Uterus (tissue), 2 donors: ENCODE results near the gene BNC2.
"Not testable (repeated sequence)": the region's sequence is repeated elsewhere in the genome, so short reads cannot be mapped to it uniquely, and the experiment has no call there.

Experiments
- POLR2A ChIP-seq, 2 donors: fragments of 450-650 bp; IDR thresholded peaks; one replicate each; pipeline ENCODE4 v1.6.1; 2016; ENCODE audit warnings: antibody characterized with exemption in 2 of 2, mild to moderate bottlenecking in 1 of 2, moderate library complexity in 1 of 2
- TF ChIP-seq, protein P1 (sequence below), 4 experiments: fragments of 200-600 bp in 2 of 4; fragments of 450-650 bp in 2 of 4; sonication (generic) in 2 of 4; IDR thresholded peaks; one replicate each; pipeline ENCODE4 v1.5.1; 2016 to 2019; ENCODE audit warnings: antibody characterized with exemption in 4 of 4, mild to moderate bottlenecking in 2 of 4, moderate library complexity in 1 of 4

DNA sequence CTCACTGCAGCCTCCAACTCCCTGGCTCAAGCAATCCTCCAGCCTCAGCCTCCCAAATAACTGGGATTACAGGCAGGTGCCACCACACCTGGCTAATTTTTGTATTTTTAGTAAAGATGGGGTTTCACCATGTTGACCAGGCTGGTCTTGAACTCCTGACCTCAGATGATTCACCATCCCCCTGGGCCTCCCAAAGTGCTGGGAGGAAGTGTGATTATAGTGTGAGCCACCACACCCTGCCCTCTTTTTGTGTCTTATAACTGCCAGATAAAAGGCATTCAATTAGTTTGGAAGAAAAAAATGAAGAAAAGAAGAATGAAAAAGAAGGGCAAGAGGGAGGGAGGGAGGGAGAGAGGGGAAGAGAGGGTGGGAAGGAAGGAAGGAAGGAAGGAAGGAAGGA is 37.7 kb upstream of the BNC2 start:
- TF ChIP-seq, protein P1, sequence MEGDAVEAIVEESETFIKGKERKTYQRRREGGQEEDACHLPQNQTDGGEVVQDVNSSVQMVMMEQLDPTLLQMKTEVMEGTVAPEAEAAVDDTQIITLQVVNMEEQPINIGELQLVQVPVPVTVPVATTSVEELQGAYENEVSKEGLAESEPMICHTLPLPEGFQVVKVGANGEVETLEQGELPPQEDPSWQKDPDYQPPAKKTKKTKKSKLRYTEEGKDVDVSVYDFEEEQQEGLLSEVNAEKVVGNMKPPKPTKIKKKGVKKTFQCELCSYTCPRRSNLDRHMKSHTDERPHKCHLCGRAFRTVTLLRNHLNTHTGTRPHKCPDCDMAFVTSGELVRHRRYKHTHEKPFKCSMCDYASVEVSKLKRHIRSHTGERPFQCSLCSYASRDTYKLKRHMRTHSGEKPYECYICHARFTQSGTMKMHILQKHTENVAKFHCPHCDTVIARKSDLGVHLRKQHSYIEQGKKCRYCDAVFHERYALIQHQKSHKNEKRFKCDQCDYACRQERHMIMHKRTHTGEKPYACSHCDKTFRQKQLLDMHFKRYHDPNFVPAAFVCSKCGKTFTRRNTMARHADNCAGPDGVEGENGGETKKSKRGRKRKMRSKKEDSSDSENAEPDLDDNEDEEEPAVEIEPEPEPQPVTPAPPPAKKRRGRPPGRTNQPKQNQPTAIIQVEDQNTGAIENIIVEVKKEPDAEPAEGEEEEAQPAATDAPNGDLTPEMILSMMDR (IDR thresholded peaks at IDR 0.05): not testable (repeated sequence)
- not testable (repeated sequence) for TF ChIP-seq POLR2A (IDR thresholded peaks at IDR 0.05)
